Right ventricle myocardium inferior (tissue), 1 donor: Measurements from ENCODE around the gene NUTF2. TPM values are rescaled to one million over a fixed set of nuclear protein-coding genes. Genes with fewer than 3 reads are reported as not detected.
A peak's percentile ranks its signal among the peaks of the same experiment; 100 is the strongest.
"Not testable (repeated sequence)": the region's sequence is repeated elsewhere in the genome, so short reads cannot be mapped to it uniquely, and the experiment has no call there.

Source experiments
- ATAC-seq: fragments of 200-7000 bp; cut with Tn5 transposase; one replicate; pipeline ENCODE4 v1.9.1; 2020; ENCODE audit warnings: mild to moderate bottlenecking, moderate library complexity
- DNase-seq: peaks from one replicate; pipeline ENCODE4 v3.0.0; 2021; ENCODE audit errors: missing footprints
- intact Hi-C: fragments of 100-400 bp; cut with DNase I; formaldehyde crosslinking; loops from one replicate; pipeline ENCODE4 v1.11.0; 2022
- total RNA-seq: library from RNA; stranded (reverse); fragmentation: NEBNext Ultra II Directional; extraction: Animal tissue kit (Norgen Biotek cat#: 25700); gene quantifications from one replicate; pipeline ENCODE4 v1.2.1, GENCODE V29; 2021
- donor health status: DM: no; HTN: yes; CAD: no; lungs with severe emphysema.

NUTF2 gene
- total RNA-seq, 1 donor from 2014 or later, result 86.6 TPM

DNA sequence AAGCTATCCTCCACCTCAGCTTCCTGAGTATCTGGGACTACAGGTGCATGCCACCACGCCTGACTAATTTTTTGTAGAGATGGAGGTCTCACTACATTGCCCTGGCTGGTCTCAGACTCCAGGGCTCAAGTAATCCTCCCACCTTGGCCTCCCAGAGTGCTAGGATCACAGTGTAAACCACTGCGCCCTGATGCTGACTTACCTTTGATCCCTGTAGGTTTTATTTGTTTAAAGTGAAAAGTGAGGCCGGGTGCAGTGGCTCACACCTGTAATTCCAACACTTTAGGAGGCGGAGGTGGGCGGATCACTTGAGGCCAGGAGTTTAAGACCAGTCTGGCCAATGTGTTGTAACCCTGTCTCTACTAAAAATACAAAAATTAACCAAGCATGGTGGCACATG is 55.0 kb downstream of the NUTF2 start:
- ATAC-seq (no peak), DNase-seq (no peak)
- intact Hi-C loops, result no loop called here

- intact Hi-C loops, result no loop called here
- DNase-seq (no peak), ATAC-seq (no peak)
These were observed 56.1 kb downstream of the NUTF2 start for GRCh38 chr16:67902831-67903230.

- intact Hi-C loops, result no loop called here
- no peak for ATAC-seq
- DNase-seq, result no peak
These were observed 60.9 kb downstream of the NUTF2 start for GRCh38 chr16:67907397-67908180.

GRCh38 chr16:67909056-67909742 is 62.5 kb downstream of the NUTF2 start:
- intact Hi-C loops, result no loop called here
- ATAC-seq, result no peak
- no peak for DNase-seq

DNA sequence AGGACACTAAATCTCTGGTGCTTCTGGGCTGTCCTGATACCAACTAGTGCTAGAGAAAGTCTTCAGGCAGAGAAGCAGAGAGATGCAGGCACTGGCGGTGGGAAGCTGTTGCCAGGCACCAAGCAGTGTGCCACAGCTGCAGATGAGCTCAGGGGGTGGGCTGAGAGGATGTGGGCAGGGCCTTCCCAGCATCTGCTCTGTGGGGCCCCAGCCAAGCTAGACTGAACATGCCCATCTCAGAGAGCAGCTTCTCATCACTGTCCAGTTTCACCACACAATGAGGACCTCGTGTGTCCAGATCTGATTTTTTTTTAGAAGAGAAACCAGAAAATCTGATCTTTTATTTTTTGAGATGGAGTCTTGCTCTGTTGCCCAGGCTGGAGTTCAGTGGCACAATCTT is 63.4 kb downstream of the NUTF2 start:
- no peak for ATAC-seq
- DNase-seq, result no peak

GRCh38 chr16:67914758-67915495 is 68.2 kb downstream of the NUTF2 start:
- ATAC-seq (no peak), DNase-seq (no peak)
- intact Hi-C loops, result no loop called here

More for the DNA sequence above, 63.4 kb downstream of the NUTF2 start:
- intact Hi-C loops, result no loop called here

DNA sequence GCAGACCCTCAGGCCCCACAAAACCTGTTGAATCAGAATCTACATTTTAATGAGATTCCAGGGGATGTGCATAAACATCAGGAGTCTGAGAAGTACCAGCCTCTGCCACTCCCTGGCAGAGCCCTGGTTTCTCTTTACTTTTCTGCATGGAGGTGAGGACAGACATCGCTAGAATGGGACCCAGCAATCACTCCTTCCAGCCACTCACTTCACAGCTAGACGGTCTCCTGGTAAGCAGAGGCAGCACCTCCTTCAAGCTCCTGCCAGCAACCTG is 68.7 kb downstream of the NUTF2 start:
- DNase-seq, intact Hi-C loops, ATAC-seq: not testable (repeated sequence)

GRCh38 chr16:67915831-67916723 is 69.3 kb downstream of the NUTF2 start:
- no peak for ATAC-seq
- DNase-seq, result no peak
- intact Hi-C loops, result no loop called here

DNA sequence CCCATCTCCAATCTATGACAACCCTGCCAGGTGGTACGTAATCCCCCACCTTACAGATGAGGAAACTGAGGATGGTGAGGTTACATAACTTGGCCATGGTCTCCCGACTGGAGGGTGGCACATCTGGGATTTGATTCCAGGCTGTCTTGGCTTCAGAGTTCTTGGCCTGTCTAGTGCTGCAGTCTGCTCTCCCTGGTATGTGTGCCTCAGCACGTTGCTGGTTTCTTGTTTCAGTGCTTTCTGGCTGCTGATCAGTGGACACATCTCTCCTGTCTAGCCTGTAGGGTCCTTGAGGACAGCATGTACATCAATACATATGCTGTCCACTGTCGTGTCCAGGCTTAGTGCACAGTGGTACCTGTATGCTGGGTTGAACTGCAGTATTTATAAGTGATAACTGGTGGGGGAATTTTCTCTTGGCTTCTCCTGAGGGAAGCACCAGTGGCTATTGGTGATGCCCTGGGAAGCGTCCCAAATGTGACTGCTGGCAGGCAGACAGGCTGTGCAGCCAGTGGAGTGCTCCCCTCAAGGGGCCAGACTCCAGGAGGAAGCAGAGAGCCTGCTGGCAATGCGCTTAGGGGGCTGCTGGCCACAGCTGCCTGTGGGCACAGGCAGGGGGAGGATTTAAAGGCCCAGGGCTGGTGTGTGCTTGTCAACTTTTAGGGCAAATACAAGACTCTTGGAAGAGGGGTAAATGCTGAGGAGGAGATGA is 70.6 kb downstream of the NUTF2 start:
- ATAC-seq (peak; percentile 80), DNase-seq (peak; percentile 67)
- intact Hi-C loops, result no loop called here

GRCh38 chr16:67917852-67918236 is 71.1 kb downstream of the NUTF2 start:
- ATAC-seq, result peak; percentile 3
- intact Hi-C loops, result no loop called here
- no peak for DNase-seq

DNA sequence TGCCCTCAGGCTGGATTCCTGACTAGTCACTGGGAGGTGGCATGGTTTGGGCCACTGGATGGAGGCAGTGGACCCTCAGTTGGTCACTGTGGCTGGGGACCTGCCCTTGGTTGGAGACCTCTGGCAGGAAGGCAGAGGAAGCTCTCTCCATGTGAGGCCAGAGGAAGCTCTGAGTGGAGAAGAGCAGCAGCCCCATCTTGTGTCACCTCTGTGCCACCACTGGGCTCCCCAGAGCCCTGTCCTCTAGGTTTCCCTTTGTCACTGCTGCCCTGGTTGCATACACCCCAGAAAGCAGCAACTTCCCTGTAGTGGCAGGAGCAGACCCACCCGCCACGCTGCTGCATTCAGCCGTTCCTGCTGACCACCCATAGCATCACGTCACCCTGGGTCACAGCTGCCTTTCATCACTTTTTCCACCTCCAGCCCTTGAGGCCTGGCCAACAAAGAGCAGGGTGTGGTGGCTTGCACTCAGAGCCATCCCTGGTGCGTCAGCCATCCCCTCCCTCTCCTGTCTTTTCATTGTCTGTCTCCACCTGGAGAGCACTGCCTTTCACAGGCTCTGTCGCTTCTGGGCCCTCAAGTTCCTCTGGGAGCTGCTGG is 73.0 kb downstream of the NUTF2 start:
- intact Hi-C loops, result loop anchor here (5.0 kb wide), 1 partner anchor 92 kb away; no protein-coding TSS in a partner anchor
- DNase-seq (no peak), ATAC-seq (no peak)

Other genes with a start within 250 kb of the NUTF2 start
- 0.30 TPM for gene CARMIL2, start 201.8 kb upstream of the NUTF2 start, total RNA-seq
- 9.7 TPM for gene ACD, start 186.7 kb upstream of the NUTF2 start, total RNA-seq
- gene PARD6A, start 186.0 kb upstream of the NUTF2 start, total RNA-seq, result 3.7 TPM
- gene ENKD1, start 180.2 kb upstream of the NUTF2 start, total RNA-seq, result 9.9 TPM
- gene C16orf86, start 180.1 kb upstream of the NUTF2 start, total RNA-seq, result 3.0 TPM
- gene GFOD2, start 127.6 kb upstream of the NUTF2 start, total RNA-seq, result 9.0 TPM
- 11.1 TPM for gene RANBP10, start 40.4 kb upstream of the NUTF2 start, total RNA-seq
- 0.41 TPM for gene TSNAXIP1, start 40.0 kb upstream of the NUTF2 start, total RNA-seq
- 32.3 TPM for gene THAP11, start 4.6 kb upstream of the NUTF2 start, total RNA-seq
- 21.3 TPM for gene CENPT, start 760 bp downstream of the NUTF2 start, total RNA-seq
- 35.4 TPM for gene EDC4, start 26.1 kb downstream of the NUTF2 start, total RNA-seq
- 0.54 TPM for gene NRN1L, start 38.0 kb downstream of the NUTF2 start, total RNA-seq
- 18.1 TPM for gene PSKH1, start 46.3 kb downstream of the NUTF2 start, total RNA-seq
- 0.81 TPM for gene CTRL, start 84.9 kb downstream of the NUTF2 start, total RNA-seq
- 59.3 TPM for gene PSMB10, start 89.9 kb downstream of the NUTF2 start, total RNA-seq
- gene LCAT, start 97.2 kb downstream of the NUTF2 start, total RNA-seq, result 19.0 TPM
- 97.5 TPM for gene SLC12A4, start 121.7 kb downstream of the NUTF2 start, total RNA-seq
- gene DPEP3, start 133.6 kb downstream of the NUTF2 start, total RNA-seq, result not detected
- gene DPEP2, start 152.6 kb downstream of the NUTF2 start, total RNA-seq, result 0.87 TPM
- gene DPEP2NB, start 169.0 kb downstream of the NUTF2 start, total RNA-seq, result not detected
- gene DDX28, start 176.3 kb downstream of the NUTF2 start, total RNA-seq, result 7.5 TPM
- 7.0 TPM for gene DUS2, start 176.4 kb downstream of the NUTF2 start, total RNA-seq
- 23.7 TPM for gene NFATC3, start 238.4 kb downstream of the NUTF2 start, total RNA-seq